ENCODE measurements around the gene SP6.
A peak's percentile ranks its signal among the peaks of the same experiment; 100 is the strongest.

SP6 gene

DNA sequence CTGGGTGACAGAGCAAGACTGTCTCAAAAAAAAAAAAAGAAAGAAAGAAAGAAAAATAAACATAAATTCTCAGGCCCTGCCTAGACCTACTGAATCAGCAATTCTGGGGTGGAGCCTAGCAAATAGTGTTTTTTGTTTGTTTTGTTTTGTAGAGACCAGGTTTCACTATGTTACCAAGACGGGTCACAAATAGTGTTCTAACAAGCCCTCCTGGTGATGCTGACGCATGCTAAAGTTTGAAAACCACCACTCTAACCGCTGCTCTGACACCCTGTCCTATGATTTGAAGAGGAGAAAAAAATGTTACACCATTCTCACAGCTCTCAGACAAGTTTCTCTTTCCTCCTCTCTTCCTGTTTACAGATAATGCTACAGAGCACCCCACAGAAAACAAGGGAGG is 21.1 kb downstream of the SP6 start:
- no peak for DNase-seq (ENCODE audit: low spot score)
- in situ Hi-C loops (cut with MboI; ENCODE audit: low pct_unique_long_range_greater_than_20kb, low sequenced_read_pairs, unreplicated experiment) = no loop called here
- TF ChIP-seq, protein P1, sequence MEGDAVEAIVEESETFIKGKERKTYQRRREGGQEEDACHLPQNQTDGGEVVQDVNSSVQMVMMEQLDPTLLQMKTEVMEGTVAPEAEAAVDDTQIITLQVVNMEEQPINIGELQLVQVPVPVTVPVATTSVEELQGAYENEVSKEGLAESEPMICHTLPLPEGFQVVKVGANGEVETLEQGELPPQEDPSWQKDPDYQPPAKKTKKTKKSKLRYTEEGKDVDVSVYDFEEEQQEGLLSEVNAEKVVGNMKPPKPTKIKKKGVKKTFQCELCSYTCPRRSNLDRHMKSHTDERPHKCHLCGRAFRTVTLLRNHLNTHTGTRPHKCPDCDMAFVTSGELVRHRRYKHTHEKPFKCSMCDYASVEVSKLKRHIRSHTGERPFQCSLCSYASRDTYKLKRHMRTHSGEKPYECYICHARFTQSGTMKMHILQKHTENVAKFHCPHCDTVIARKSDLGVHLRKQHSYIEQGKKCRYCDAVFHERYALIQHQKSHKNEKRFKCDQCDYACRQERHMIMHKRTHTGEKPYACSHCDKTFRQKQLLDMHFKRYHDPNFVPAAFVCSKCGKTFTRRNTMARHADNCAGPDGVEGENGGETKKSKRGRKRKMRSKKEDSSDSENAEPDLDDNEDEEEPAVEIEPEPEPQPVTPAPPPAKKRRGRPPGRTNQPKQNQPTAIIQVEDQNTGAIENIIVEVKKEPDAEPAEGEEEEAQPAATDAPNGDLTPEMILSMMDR (IDR thresholded peaks at IDR 0.05; ENCODE audit: extremely low read depth, insufficient read depth, missing control alignments) = no peak

DNA sequence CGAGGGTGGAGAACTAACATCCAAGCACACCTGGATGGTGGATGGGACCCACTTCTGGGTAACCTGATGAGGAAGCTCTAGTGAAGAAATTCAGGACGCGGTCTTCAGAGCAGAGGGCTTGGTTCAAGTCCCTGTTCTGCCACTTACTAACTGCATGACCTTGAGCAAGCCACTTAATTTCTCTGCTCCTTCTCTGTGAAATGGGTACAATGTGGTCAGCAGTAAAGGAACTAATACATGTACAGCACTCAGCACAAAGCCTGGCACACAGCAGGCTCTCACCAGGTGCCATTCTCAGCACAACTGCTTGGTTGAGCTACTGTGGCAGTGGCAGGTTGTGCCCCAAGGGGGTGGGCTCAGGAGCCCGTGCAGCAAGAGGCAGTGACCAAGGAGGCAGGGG is 27.4 kb downstream of the SP6 start:
- TF ChIP-seq, protein P1 (IDR thresholded peaks at IDR 0.05; ENCODE audit: extremely low read depth, insufficient read depth, missing control alignments) = no peak
- in situ Hi-C loops (cut with MboI; ENCODE audit: low pct_unique_long_range_greater_than_20kb, low sequenced_read_pairs, unreplicated experiment) = no loop called here
- no peak for DNase-seq (ENCODE audit: low spot score)

DNA sequence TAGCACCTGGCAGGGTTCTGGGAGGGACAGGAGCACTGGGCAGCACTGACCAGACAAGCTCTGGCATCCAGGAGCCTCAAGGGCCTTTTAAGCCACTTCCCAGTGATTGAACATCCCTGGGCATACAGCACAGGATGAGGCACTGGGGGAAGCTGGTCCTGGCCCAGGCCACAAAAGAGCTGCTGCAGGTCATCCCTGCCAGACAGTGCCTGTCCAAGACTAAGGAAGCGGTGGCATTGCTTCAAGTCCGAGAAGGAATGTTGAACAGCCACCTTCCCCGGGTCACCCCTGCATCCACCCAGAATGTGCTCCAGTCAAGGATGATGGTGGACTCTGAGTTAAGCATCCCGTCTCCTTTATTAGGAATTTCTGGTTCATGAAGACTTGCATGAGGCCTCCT is 28.2 kb downstream of the SP6 start:
- in situ Hi-C loops (cut with MboI; ENCODE audit: low pct_unique_long_range_greater_than_20kb, low sequenced_read_pairs, unreplicated experiment) = no loop called here
- TF ChIP-seq, protein P1 (IDR thresholded peaks at IDR 0.05; ENCODE audit: extremely low read depth, insufficient read depth, missing control alignments) = no peak

DNA sequence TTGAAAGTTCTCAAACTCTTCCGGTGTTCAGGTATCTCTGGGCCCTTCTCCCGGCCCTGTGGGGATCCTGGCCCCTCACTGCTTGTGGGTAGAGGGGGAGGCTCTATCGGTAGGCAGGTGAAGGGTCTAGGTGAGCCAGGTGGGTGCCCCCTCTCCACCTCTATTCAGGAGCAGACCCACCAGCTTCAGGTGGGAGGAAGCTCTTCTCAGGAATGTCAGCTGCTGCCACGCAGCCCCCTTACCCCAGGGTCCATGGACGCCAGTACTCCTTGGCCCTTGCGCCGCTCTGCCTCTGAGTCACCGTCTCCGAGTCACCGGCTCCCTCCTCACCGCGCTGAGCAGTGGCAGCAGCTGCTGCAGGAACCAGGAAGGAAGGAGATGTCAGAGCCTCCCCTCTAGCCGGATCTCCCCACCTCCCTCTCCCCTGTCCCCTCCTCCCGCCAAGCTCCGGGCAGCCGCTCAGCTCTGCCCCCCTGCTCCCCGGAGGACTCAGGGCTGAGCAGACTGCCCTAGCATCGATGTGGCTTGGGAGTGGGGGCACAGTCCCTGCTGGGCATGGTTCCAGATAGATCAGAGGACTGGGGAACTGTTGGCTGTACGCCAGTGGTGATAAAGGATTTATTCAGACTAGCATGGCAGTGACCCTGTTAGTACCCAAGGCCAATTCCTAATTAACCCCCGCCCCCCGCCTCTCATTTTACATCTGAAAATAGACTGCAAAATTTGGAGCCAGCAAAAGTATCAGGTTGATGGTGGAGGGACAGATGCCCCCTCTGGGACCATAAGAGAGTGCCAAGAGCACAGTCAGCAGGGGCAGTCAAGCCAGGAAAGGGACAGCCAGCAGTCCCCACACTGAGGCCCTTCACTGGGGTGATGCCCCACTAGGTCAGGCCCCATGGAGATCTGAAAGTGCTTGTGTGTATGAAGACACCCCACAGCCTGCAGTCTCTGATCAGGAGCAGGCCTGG is 29.3 kb downstream of the SP6 start, which contains the start of gene OSBPL7:
OSBPL7 (minus strand) TSS at position 371 of the 968 bp plus-strand sequence. CDS start 1,516 bp downstream, outside the sequence.
- in situ Hi-C loops (cut with MboI; ENCODE audit: low pct_unique_long_range_greater_than_20kb, low sequenced_read_pairs, unreplicated experiment) = no loop called here
- TF ChIP-seq, protein P1 (IDR thresholded peaks at IDR 0.05; ENCODE audit: extremely low read depth, insufficient read depth, missing control alignments) = peak; percentile 71
- DNase-seq (ENCODE audit: low spot score) = peak; percentile 88

More for the DNA sequence above, 28.2 kb downstream of the SP6 start:
- no peak for DNase-seq (ENCODE audit: low spot score)

DNA sequence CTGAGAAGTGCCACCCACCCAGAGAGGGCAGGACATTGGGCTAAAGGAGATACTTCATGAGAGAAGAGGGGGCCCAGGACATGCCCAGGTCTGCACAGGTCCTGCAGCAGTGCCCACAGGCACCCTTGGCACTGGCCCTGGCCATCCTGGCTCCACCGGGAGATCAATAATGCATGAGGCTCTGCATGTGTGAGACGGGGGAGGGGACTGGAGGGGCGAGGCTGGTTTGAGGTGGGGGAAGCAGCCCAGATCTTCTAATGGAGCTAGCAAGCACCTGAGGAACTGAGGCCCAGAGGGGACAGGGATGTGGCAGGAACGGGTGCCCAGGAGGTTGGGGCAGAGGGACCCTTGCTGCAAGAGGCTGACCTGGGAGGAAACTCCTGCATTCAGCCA is 29.9 kb downstream of the SP6 start:
- no peak for DNase-seq (ENCODE audit: low spot score)
- in situ Hi-C loops (cut with MboI; ENCODE audit: low pct_unique_long_range_greater_than_20kb, low sequenced_read_pairs, unreplicated experiment) = no loop called here
- TF ChIP-seq, protein P1 (IDR thresholded peaks at IDR 0.05; ENCODE audit: extremely low read depth, insufficient read depth, missing control alignments) = no peak

DNA sequence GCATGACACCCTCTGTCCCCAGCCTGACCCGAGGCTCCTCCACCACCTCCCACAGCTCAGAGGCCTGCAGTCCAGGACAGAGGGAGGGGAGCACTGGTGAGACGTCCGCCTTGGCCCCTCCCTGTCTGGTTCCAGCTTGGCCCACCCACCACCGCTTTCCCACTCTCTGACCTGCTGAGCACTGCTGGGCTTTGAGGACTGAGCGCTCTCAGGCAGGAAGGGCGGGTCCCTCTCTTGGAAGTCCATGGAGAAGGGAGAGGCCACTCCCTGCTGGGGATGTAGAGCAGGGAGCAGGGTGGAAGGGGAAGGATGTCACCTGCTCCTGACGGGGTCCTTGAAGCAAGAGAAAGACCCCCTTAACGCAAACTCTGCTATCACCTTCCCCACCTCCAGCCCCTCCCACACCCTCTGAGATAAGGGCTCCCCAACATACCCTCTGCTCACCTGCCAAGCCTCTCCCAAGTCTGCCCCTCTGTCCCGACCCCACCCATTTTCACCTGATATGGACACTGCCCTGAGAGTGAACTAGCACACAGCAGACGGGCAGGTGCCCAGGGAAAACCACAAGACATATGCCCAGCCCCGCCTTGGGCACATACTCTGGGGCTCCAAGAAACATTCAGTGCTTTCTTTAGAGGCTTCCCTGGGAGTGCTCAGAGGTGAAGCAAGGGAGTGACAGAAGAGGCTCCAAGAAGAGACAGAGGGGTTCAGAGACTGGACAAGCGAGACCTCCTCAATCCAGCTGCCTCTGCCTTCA is 30.8 kb downstream of the SP6 start:
- TF ChIP-seq, protein P1 (IDR thresholded peaks at IDR 0.05; ENCODE audit: extremely low read depth, insufficient read depth, missing control alignments) = no peak
- DNase-seq (ENCODE audit: low spot score) = no peak
- in situ Hi-C loops (cut with MboI; ENCODE audit: low pct_unique_long_range_greater_than_20kb, low sequenced_read_pairs, unreplicated experiment) = no loop called here

All from GM13977 (cell line).